SK-N-SH treated with all-trans-retinoic acid at 6 μM for 48 hours (cell line): ENCODE data around the gene SPEN.

Source experiments
- CSRNP3 ChIP-seq: fragments of 250-450 bp; sonication (Bioruptor Pico); IDR thresholded peaks from 2 replicates; pipeline ENCODE4 v1.5.1; 2021; ENCODE audit warnings: mild to moderate bottlenecking, moderate library complexity
- PATZ1 ChIP-seq: fragments of 250-450 bp; sonication (Bioruptor Pico); IDR thresholded peaks from 2 replicates; pipeline ENCODE4 v1.8.0; 2020; ENCODE audit warnings: mild to moderate bottlenecking, moderate library complexity, borderline replicate concordance
- TSHZ2 ChIP-seq: fragments of 250-450 bp; sonication (Bioruptor Pico); IDR thresholded peaks from 2 replicates; pipeline ENCODE4 v1.5.0; 2020; ENCODE audit warnings: mild to moderate bottlenecking, moderate library complexity
- ZFP3 ChIP-seq: fragments of 250-450 bp; sonication (Bioruptor Pico); IDR thresholded peaks from 2 replicates; pipeline ENCODE4 v1.5.0; 2020; ENCODE audit warnings: mild to moderate bottlenecking, moderate library complexity
- ZNF565 ChIP-seq: fragments of 450-650 bp; formaldehyde crosslinking; conservative IDR thresholded peaks from 2 replicates; pipeline ENCODE4 v1.5.0; 2020; ENCODE audit warnings: low read depth, mild to moderate bottlenecking, moderate library complexity

- no peak for TF ChIP-seq CSRNP3 (CRISPR knock-in tag)
- TF ChIP-seq ZFP3 (CRISPR knock-in tag): no peak
- no peak for TF ChIP-seq TSHZ2 (CRISPR knock-in tag)
- no peak for TF ChIP-seq PATZ1 (CRISPR knock-in tag)
- TF ChIP-seq ZNF565 (CRISPR knock-in tag): no peak
These were observed 61.1 kb downstream of the SPEN start for GRCh38 chr1:15908597-15908996.
